HCT116 (cell line): ENCODE results near the gene PPP1R3G. TPM values are rescaled to one million over a fixed set of nuclear protein-coding genes. Genes with fewer than 3 reads are reported as not detected.

Experiments
- ATAC-seq: fragments of 200-7000 bp; cut with Tn5 transposase; 2 replicates; pipeline ENCODE4 v1.9.1; 2020; ENCODE audit warnings: mild to moderate bottlenecking, moderate library complexity
- BruUV-seq: library from RNA; stranded (reverse); fragments of 400-500 nt; replicated peaks from 2 replicates; lab custom pipeline; 2021; lab: Mats Ljungman, UMichigan
- CTCF ChIA-PET: fragments of 300-600 bp; sonication (Branson Sonifier 250); formaldehyde crosslinking; loops from one replicate; lab custom pipeline; 2021; ENCODE audit warnings: antibody characterized with exemption; lab: Charles Lee
- POLR2A ChIA-PET: fragments of 300-600, 350-600 bp; sonication (Branson Sonifier 250); formaldehyde crosslinking; loops from one replicate; lab custom pipeline; 2021; ENCODE audit warnings: antibody characterized with exemption; lab: Charles Lee
- RAD21 ChIA-PET, 2 experiments: fragments of 300-600 bp; sonication (Branson Sonifier 250); formaldehyde crosslinking; loops; one replicate each; lab custom pipeline; 2023; ENCODE audit warnings: low total read pairs in 2 of 2; ENCODE audit not compliant: uncharacterized antibody in 2 of 2, unreplicated experiment in 2 of 2, low non-redundant PET in 1 of 2; lab: Charles Lee
- DNase-seq: peaks from one replicate; pipeline ENCODE4 v3.0.0-alpha.2; 2010; ENCODE audit warnings: low read depth, low spot score
- H2AFZ ChIP-seq: fragments of 200-600 bp; shearing (Covaris generic), sonication (generic); 2 replicates; pipeline ENCODE4 v1.6.1; 2017; ENCODE audit warnings: low read depth, mixed run types, mixed read lengths, antibody characterized with exemption, low read length; ENCODE audit not compliant: poor library complexity, severe bottlenecking
- H3K27ac ChIP-seq: 2 replicates; pipeline ENCODE4 v1.5.1; 2012; ENCODE audit warnings: low read depth, low read length
- H3K27me3 ChIP-seq: fragments of 200-600 bp; sonication (generic); 2 replicates; pipeline ENCODE4 v1.6.1; 2016; ENCODE audit warnings: mixed run types, low read length, mixed read lengths; ENCODE audit not compliant: insufficient read depth
- H3K36me3 ChIP-seq, 2 experiments: fragments of 200-500 bp in 1 of 2; fragments of 200-600 bp in 1 of 2; sonication (Bioruptor generic) in 1 of 2; sonication (generic) in 1 of 2; 2 replicates each; pipeline versions ENCODE4 v1.5.1 to v1.6.1; 2014 to 2016; ENCODE audit warnings: low read length in 2 of 2, inconsistent platforms in 1 of 2, mixed read lengths in 1 of 2, mixed run types in 1 of 2; ENCODE audit not compliant: insufficient read depth in 2 of 2, control insufficient read depth in 1 of 2
- H3K4me1 ChIP-seq, 2 experiments: fragments of 200-600 bp in 1 of 2; sonication (generic) in 1 of 2; 2 replicates each; pipeline versions ENCODE4 v1.5.1 to v1.6.1; 2012 to 2017; ENCODE audit warnings: low read length in 2 of 2, inconsistent platforms in 1 of 2, mild to moderate bottlenecking in 1 of 2, mixed read lengths in 1 of 2, mixed run types in 1 of 2, moderate library complexity in 1 of 2; ENCODE audit not compliant: insufficient read depth in 2 of 2, control insufficient read depth in 1 of 2
- H3K4me2 ChIP-seq: fragments of 200-600 bp; sonication (generic); 2 replicates; pipeline ENCODE4 v1.6.1; 2017; ENCODE audit warnings: mixed run types, low read length, mixed read lengths
- H3K4me3 ChIP-seq, 2 experiments: fragments of 200-600 bp in 1 of 2; sonication (generic) in 1 of 2; replicated peaks in 1 of 2; 2 replicates each; pipeline ENCODE4 v1.5.1; 2011 to 2016; ENCODE audit warnings: low read length in 2 of 2, control low read depth in 1 of 2, low read depth in 1 of 2, mild to moderate bottlenecking in 1 of 2, mixed read lengths in 1 of 2, mixed run types in 1 of 2
- H3K79me2 ChIP-seq: fragments of 200-600 bp; sonication (generic); 2 replicates; pipeline ENCODE4 v1.6.1; 2017; ENCODE audit warnings: mild to moderate bottlenecking, mixed run types, low read length, moderate library complexity, mixed read lengths; ENCODE audit not compliant: insufficient read depth
- H3K9ac ChIP-seq: fragments of 200-600 bp; sonication (generic); 2 replicates; pipeline ENCODE4 v1.6.1; 2016; ENCODE audit warnings: low read length, mixed read lengths
- H3K9me2 ChIP-seq: fragments of 200-600 bp; sonication (generic), shearing (Covaris generic); 2 replicates; pipeline ENCODE4 v1.6.1; 2017; ENCODE audit warnings: mixed run types, mild to moderate bottlenecking, moderate library complexity; ENCODE audit not compliant: insufficient read depth
- H3K9me3 ChIP-seq, 2 experiments: fragments of 200-500 bp in 1 of 2; fragments of 200-600 bp in 1 of 2; sonication (Bioruptor generic) in 1 of 2; sonication (generic) in 1 of 2; 2 replicates each; pipeline ENCODE4 v1.6.1; 2014 to 2017; ENCODE audit warnings: low read length in 2 of 2, mixed read lengths in 2 of 2, inconsistent platforms in 1 of 2, low read depth in 1 of 2, mild to moderate bottlenecking in 1 of 2, mixed run types in 1 of 2, moderate library complexity in 1 of 2; ENCODE audit not compliant: control insufficient read depth in 1 of 2, insufficient read depth in 1 of 2
- H4K20me1 ChIP-seq: fragments of 200-600 bp; sonication (generic), shearing (Covaris generic); 2 replicates; pipeline ENCODE4 v1.6.1; 2017; ENCODE audit warnings: mixed run types, mild to moderate bottlenecking, moderate library complexity; ENCODE audit not compliant: insufficient read depth
- CEBPB ChIP-seq: IDR thresholded peaks from 2 replicates; pipeline ENCODE4 v1.6.1; 2012; ENCODE audit warnings: low read depth
- EGR1 ChIP-seq: IDR thresholded peaks from 2 replicates; pipeline ENCODE4 v1.6.1; 2012; ENCODE audit warnings: low read depth
- ELF1 ChIP-seq: IDR thresholded peaks from 2 replicates; pipeline ENCODE4 v1.6.1; 2012; ENCODE audit warnings: low read depth, borderline replicate concordance
- EZH2 ChIP-seq: fragments of 200-600 bp; sonication (generic); IDR thresholded peaks from 2 replicates; pipeline ENCODE4 v1.6.1; 2017; ENCODE audit warnings: antibody characterized with exemption, mixed run types
- EZH2phosphoT487 ChIP-seq: fragments of 200-600 bp; IDR thresholded peaks from 2 replicates; pipeline ENCODE4 v1.6.1; 2018; ENCODE audit warnings: antibody characterized with exemption, borderline replicate concordance
- FOSL1 ChIP-seq: IDR thresholded peaks from 2 replicates; pipeline ENCODE4 v1.6.1; 2012; ENCODE audit warnings: low read depth
- JUND ChIP-seq: IDR thresholded peaks from 2 replicates; pipeline ENCODE4 v1.6.1; 2012
- POLR2A ChIP-seq: IDR thresholded peaks from 2 replicates; pipeline ENCODE4 v1.7.0; 2011; ENCODE audit warnings: borderline replicate concordance; ENCODE audit not compliant: insufficient read depth, insufficient read length; ENCODE audit errors: extremely low read depth
- RAD21 ChIP-seq: IDR thresholded peaks from 2 replicates; pipeline ENCODE4 v1.6.1; 2012; ENCODE audit warnings: low read depth, mild to moderate bottlenecking
- SIN3A ChIP-seq: IDR thresholded peaks from 2 replicates; pipeline ENCODE4 v1.6.1; 2012; ENCODE audit warnings: low read depth
- SP1 ChIP-seq: IDR thresholded peaks from 2 replicates; pipeline ENCODE4 v1.6.1; 2012; ENCODE audit warnings: low read depth
- SRF ChIP-seq: IDR thresholded peaks from 2 replicates; pipeline ENCODE4 v1.6.1; 2012; ENCODE audit warnings: low read depth
- TCF7L2 ChIP-seq: IDR thresholded peaks from 2 replicates; pipeline ENCODE4 v1.7.0; 2011; ENCODE audit warnings: borderline replicate concordance, inconsistent platforms; ENCODE audit not compliant: insufficient read depth, insufficient read length; ENCODE audit errors: extremely low read depth
- ZFX ChIP-seq: fragments of 450-650 bp; IDR thresholded peaks from 2 replicates; pipeline ENCODE4 v1.6.1; 2017
- ZNF274 ChIP-seq: fragments of 200-500 bp; sonication (Bioruptor generic); IDR thresholded peaks from 2 replicates; pipeline ENCODE4 v1.6.1; 2014; ENCODE audit warnings: mild to moderate bottlenecking, low read depth, low read length, inconsistent platforms
- intact Hi-C: fragments of 100-400 bp; cut with micrococcal nuclease; formaldehyde crosslinking; loops from 2 replicates; pipeline ENCODE4 v1.10.0; 2022
- total RNA-seq: library from RNA; stranded (reverse); gene quantifications from one replicate; pipeline ENCODE4 v1.2.1, GENCODE V29; 2021; ENCODE audit not compliant: unreplicated experiment
- TF ChIP-seq, protein P1 (sequence below): IDR thresholded peaks from 2 replicates; pipeline ENCODE4 v1.6.1; 2012
- TF ChIP-seq, protein P2 (sequence below): IDR thresholded peaks from 2 replicates; pipeline ENCODE4 v1.6.1; 2012
- TF ChIP-seq, protein P3 (sequence below): IDR thresholded peaks from 2 replicates; pipeline ENCODE4 v1.6.1; 2011; ENCODE audit warnings: mild to moderate bottlenecking, low read length, moderate library complexity; ENCODE audit not compliant: insufficient replicate concordance; ENCODE audit errors: extremely low read depth
- TF ChIP-seq, protein P4 (sequence below): IDR thresholded peaks from 2 replicates; pipeline ENCODE4 v1.6.1; 2012; ENCODE audit warnings: low read depth
- TF ChIP-seq, protein P5 (sequence below), 3 experiments: fragments of 200-600 bp in 1 of 3; sonication (generic) in 1 of 3; IDR thresholded peaks in 2 of 3; conservative IDR thresholded peaks in 1 of 3; 2 replicates each; pipeline ENCODE4 v1.5.1; 2012 to 2017; ENCODE audit warnings: low read depth in 2 of 3, low read length in 2 of 3, antibody characterized with exemption in 1 of 3, borderline replicate concordance in 1 of 3, control low read depth in 1 of 3, mild to moderate bottlenecking in 1 of 3, mixed read lengths in 1 of 3, mixed run types in 1 of 3, moderate library complexity in 1 of 3; ENCODE audit not compliant: insufficient read depth in 1 of 3

PPP1R3G gene
- total RNA-seq, 1 experiment from 2014 or later, result 0.27 TPM

DNA sequence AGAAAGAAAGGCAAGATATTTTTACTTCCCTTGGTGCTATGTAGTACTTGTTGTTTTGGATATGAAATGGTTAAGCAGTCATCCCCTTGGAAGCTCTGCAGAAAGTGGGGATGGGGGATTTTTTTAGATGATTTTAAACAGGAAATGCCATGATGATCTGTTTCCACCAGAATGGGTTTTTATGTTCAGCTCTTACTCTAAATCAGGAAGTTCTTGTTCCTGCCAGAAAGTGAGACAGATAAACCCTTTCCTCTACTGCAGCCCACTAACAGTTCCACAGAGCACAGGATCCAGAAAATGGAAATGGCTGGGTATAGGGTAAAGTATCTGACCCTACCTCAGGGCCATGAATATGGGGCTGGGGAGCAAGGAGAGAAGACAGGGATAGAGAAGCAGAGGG lies 32.1 kb upstream of the PPP1R3G start:
- Histone ChIP-seq H3K9me2 (no peaks in the 10 kb centered on the region), H3K27ac (no peak overlapping the region), H3K79me2 (no peaks in the 10 kb centered on the region), H3K36me3 (no peaks in the 10 kb centered on the region), H3K4me1 (no peaks in the 10 kb centered on the region), H3K4me2 (no peak overlapping the region), H4K20me1 (no peaks in the 10 kb centered on the region), H3K27me3 (no peaks in the 10 kb centered on the region), H3K9me3 (peaks cover 0 to 10% of the 10 kb centered on the region in 2 experiments; a peak in 2 of 4 replicates), H3K9ac (no peak overlapping the region), H3K4me3 (no peak overlapping the region), H2AFZ (no peak overlapping the region)
- ATAC-seq (no peak), DNase-seq (no peak)
- BruUV-seq, result no TSS peak
- TF ChIP-seq EZH2phosphoT487, result no peak
- TF ChIP-seq POLR2A, result no peak
- TF ChIP-seq SRF, result no peak
- TF ChIP-seq ZNF274, result no peak
- no peak for TF ChIP-seq RAD21
- TF ChIP-seq, protein P1, sequence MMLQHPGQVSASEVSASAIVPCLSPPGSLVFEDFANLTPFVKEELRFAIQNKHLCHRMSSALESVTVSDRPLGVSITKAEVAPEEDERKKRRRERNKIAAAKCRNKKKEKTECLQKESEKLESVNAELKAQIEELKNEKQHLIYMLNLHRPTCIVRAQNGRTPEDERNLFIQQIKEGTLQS, result no peak
- no peak for TF ChIP-seq ZFX
- no peak for TF ChIP-seq CEBPB
- TF ChIP-seq SIN3A, result no peak
- TF ChIP-seq ELF1, result no peak
- TF ChIP-seq, protein P2, sequence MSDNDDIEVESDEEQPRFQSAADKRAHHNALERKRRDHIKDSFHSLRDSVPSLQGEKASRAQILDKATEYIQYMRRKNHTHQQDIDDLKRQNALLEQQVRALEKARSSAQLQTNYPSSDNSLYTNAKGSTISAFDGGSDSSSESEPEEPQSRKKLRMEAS, result no peak
- TF ChIP-seq TCF7L2, result no peak
- TF ChIP-seq, protein P3, sequence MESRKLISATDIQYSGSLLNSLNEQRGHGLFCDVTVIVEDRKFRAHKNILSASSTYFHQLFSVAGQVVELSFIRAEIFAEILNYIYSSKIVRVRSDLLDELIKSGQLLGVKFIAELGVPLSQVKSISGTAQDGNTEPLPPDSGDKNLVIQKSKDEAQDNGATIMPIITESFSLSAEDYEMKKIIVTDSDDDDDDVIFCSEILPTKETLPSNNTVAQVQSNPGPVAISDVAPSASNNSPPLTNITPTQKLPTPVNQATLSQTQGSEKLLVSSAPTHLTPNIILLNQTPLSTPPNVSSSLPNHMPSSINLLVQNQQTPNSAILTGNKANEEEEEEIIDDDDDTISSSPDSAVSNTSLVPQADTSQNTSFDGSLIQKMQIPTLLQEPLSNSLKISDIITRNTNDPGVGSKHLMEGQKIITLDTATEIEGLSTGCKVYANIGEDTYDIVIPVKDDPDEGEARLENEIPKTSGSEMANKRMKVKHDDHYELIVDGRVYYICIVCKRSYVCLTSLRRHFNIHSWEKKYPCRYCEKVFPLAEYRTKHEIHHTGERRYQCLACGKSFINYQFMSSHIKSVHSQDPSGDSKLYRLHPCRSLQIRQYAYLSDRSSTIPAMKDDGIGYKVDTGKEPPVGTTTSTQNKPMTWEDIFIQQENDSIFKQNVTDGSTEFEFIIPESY, result no peak
- TF ChIP-seq, protein P4, sequence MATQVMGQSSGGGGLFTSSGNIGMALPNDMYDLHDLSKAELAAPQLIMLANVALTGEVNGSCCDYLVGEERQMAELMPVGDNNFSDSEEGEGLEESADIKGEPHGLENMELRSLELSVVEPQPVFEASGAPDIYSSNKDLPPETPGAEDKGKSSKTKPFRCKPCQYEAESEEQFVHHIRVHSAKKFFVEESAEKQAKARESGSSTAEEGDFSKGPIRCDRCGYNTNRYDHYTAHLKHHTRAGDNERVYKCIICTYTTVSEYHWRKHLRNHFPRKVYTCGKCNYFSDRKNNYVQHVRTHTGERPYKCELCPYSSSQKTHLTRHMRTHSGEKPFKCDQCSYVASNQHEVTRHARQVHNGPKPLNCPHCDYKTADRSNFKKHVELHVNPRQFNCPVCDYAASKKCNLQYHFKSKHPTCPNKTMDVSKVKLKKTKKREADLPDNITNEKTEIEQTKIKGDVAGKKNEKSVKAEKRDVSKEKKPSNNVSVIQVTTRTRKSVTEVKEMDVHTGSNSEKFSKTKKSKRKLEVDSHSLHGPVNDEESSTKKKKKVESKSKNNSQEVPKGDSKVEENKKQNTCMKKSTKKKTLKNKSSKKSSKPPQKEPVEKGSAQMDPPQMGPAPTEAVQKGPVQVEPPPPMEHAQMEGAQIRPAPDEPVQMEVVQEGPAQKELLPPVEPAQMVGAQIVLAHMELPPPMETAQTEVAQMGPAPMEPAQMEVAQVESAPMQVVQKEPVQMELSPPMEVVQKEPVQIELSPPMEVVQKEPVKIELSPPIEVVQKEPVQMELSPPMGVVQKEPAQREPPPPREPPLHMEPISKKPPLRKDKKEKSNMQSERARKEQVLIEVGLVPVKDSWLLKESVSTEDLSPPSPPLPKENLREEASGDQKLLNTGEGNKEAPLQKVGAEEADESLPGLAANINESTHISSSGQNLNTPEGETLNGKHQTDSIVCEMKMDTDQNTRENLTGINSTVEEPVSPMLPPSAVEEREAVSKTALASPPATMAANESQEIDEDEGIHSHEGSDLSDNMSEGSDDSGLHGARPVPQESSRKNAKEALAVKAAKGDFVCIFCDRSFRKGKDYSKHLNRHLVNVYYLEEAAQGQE, result no peak
- TF ChIP-seq JUND, result no peak
- no peak for TF ChIP-seq EGR1
- no peak for TF ChIP-seq FOSL1
- TF ChIP-seq EZH2, result no peak
- TF ChIP-seq SP1, result no peak
- TF ChIP-seq, protein P5, sequence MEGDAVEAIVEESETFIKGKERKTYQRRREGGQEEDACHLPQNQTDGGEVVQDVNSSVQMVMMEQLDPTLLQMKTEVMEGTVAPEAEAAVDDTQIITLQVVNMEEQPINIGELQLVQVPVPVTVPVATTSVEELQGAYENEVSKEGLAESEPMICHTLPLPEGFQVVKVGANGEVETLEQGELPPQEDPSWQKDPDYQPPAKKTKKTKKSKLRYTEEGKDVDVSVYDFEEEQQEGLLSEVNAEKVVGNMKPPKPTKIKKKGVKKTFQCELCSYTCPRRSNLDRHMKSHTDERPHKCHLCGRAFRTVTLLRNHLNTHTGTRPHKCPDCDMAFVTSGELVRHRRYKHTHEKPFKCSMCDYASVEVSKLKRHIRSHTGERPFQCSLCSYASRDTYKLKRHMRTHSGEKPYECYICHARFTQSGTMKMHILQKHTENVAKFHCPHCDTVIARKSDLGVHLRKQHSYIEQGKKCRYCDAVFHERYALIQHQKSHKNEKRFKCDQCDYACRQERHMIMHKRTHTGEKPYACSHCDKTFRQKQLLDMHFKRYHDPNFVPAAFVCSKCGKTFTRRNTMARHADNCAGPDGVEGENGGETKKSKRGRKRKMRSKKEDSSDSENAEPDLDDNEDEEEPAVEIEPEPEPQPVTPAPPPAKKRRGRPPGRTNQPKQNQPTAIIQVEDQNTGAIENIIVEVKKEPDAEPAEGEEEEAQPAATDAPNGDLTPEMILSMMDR (IDR thresholded peaks at IDR 0.05 in 2 of 3, conservative IDR thresholded peaks at IDR 0.05 in 1 of 3; ENCODE audit: borderline replicate concordance in 1 of 3, insufficient read depth in 1 of 3, low read depth in 2 of 3, low read length in 2 of 3), result no peak
- intact Hi-C loops, result no loop called here
- ChIA-PET POLR2A (no interaction called here), RAD21 (no interaction called here), CTCF (no interaction called here)
